ENCODE data around the gene MBD3L2. TPM values are rescaled to one million over a fixed set of nuclear protein-coding genes. Genes with fewer than 3 reads are reported as not detected.
"Not testable (repeated sequence)": the region's sequence is repeated elsewhere in the genome, so short reads cannot be mapped to it uniquely, and the experiment has no call there.

Gene MBD3L2
- total and polyA plus RNA-seq, 9 of the 15 experiments (the other 6 are each of a cell fraction or from before 2014, with no cell fraction given) = not detected

- 3% methylated on average over 2 of the region's 5 CpGs for WGBS (ENCODE audit: insufficient coverage, low coverage, missing lambda C conversion rate)
- in situ Hi-C loops (cut with MboI) = not testable (repeated sequence)
Measured at GRCh38 chr19:7051421-7051820, 2.3 kb downstream of the MBD3L2 start.

GRCh38 chr19:7052896-7053295, 3.8 kb downstream of the MBD3L2 start:
- H3K4me2 ChIP-seq (ENCODE audit: insufficient read depth, low read length); H3K9ac ChIP-seq (ENCODE audit: insufficient read depth in 1 of 2, low read depth in 2 of 2, low read length in 2 of 2); H2AFZ ChIP-seq (ENCODE audit: low read depth, low read length); H3K4me3 ChIP-seq; H3K36me3 ChIP-seq (ENCODE audit: control insufficient read depth, insufficient read depth, low read length); H3K4me1 ChIP-seq (replicated peaks in 1 of 2; ENCODE audit: control insufficient read depth in 2 of 2, insufficient read depth in 2 of 2, low read length in 2 of 2); H3K9me3 ChIP-seq (replicated peaks; ENCODE audit: control insufficient read depth, insufficient read depth, low read depth, low read length); POLR2A ChIA-PET; H3K79me2 ChIP-seq (ENCODE audit: control insufficient read depth, insufficient read depth, low read length); intact Hi-C loops (cut with micrococcal nuclease); CTCF ChIA-PET (ENCODE audit: low intra/inter-chr PET ratio); FAIRE-seq; in situ Hi-C loops (cut with MboI); H3K27ac ChIP-seq (ENCODE audit: extremely low read depth, low read depth, low read length); DNase-seq (ENCODE audit: extremely low read depth in 1 of 4, low spot score in 3 of 4); ATAC-seq; H3K27me3 ChIP-seq (ENCODE audit: control insufficient read depth in 2 of 2, insufficient read depth in 2 of 2, low read length in 2 of 2); H3K9me1 ChIP-seq (ENCODE audit: control insufficient read depth, insufficient read depth, low read length); H4K20me1 ChIP-seq (replicated peaks; ENCODE audit: control insufficient read depth, insufficient read depth, low read length); BruUV-seq (replicated peaks): not testable (repeated sequence)
- 23% methylated on average over 7 of the region's 7 CpGs for WGBS (ENCODE audit: insufficient coverage, low coverage, missing lambda C conversion rate)

More at GRCh38 chr19:7051421-7051820, 2.3 kb downstream of the MBD3L2 start:
- intact Hi-C loops (cut with micrococcal nuclease); DNase-seq (ENCODE audit: extremely low read depth in 1 of 4, low spot score in 3 of 4); H3K27ac ChIP-seq (ENCODE audit: extremely low read depth, low read depth, low read length); BruUV-seq (replicated peaks); FAIRE-seq; H3K4me3 ChIP-seq; POLR2A ChIA-PET; H3K79me2 ChIP-seq (ENCODE audit: control insufficient read depth, insufficient read depth, low read length); H4K20me1 ChIP-seq (replicated peaks; ENCODE audit: control insufficient read depth, insufficient read depth, low read length); H3K27me3 ChIP-seq (ENCODE audit: control insufficient read depth in 2 of 2, insufficient read depth in 2 of 2, low read length in 2 of 2); H3K36me3 ChIP-seq (ENCODE audit: control insufficient read depth, insufficient read depth, low read length); CTCF ChIA-PET (ENCODE audit: low intra/inter-chr PET ratio); H3K4me2 ChIP-seq (ENCODE audit: insufficient read depth, low read length); ATAC-seq; H3K9ac ChIP-seq (ENCODE audit: insufficient read depth in 1 of 2, low read depth in 2 of 2, low read length in 2 of 2); H3K9me3 ChIP-seq (replicated peaks; ENCODE audit: control insufficient read depth, insufficient read depth, low read depth, low read length); H3K4me1 ChIP-seq (replicated peaks in 1 of 2; ENCODE audit: control insufficient read depth in 2 of 2, insufficient read depth in 2 of 2, low read length in 2 of 2); H2AFZ ChIP-seq (ENCODE audit: low read depth, low read length); H3K9me1 ChIP-seq (ENCODE audit: control insufficient read depth, insufficient read depth, low read length): not testable (repeated sequence)

DNA sequence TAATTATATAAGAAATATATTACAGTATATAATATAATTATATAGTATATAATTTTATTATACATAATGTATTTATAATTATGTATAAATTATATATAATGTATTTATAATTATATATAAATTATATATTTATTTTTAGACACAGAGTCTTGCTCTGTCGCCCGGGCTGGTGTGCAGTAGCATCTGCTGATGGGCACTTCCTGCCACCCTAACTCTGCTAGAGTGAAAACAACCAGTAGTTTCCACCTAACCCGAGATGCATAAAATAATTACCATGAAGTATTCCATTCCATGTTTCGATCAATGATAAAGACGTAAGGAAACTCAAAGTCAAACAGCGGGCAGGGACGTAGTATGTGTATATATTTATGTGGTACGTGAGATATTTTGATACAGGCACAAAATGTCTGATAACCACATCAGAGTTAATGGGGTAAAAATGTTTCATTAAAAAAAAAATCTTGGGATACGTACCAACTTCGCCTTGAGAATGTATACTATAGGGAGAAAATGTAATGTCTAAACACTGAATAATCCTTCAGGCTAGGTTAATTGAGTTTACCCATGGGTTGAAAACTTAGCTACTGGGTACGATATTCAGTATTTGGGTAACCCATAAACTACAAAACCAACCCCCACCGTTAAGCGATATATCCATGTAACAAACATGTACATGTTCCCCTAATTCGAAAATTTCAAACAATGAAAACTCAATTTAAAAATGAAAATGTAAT, 5.7 kb downstream of the MBD3L2 start:
- H4K20me1 ChIP-seq (replicated peaks; ENCODE audit: control insufficient read depth, insufficient read depth, low read length); BruUV-seq (replicated peaks); H3K4me3 ChIP-seq; CTCF ChIA-PET (ENCODE audit: low intra/inter-chr PET ratio); H3K79me2 ChIP-seq (ENCODE audit: control insufficient read depth, insufficient read depth, low read length); in situ Hi-C loops (cut with MboI); DNase-seq (ENCODE audit: extremely low read depth in 1 of 4, low spot score in 3 of 4); intact Hi-C loops (cut with micrococcal nuclease); FAIRE-seq; ATAC-seq; H3K9me3 ChIP-seq (replicated peaks; ENCODE audit: control insufficient read depth, insufficient read depth, low read depth, low read length); H3K9ac ChIP-seq (ENCODE audit: insufficient read depth in 1 of 2, low read depth in 2 of 2, low read length in 2 of 2); H3K4me1 ChIP-seq (replicated peaks in 1 of 2; ENCODE audit: control insufficient read depth in 2 of 2, insufficient read depth in 2 of 2, low read length in 2 of 2); H3K9me1 ChIP-seq (ENCODE audit: control insufficient read depth, insufficient read depth, low read length); H2AFZ ChIP-seq (ENCODE audit: low read depth, low read length); H3K4me2 ChIP-seq (ENCODE audit: insufficient read depth, low read length); H3K27me3 ChIP-seq (ENCODE audit: control insufficient read depth in 2 of 2, insufficient read depth in 2 of 2, low read length in 2 of 2); H3K27ac ChIP-seq (ENCODE audit: extremely low read depth, low read depth, low read length); H3K36me3 ChIP-seq (ENCODE audit: control insufficient read depth, insufficient read depth, low read length); POLR2A ChIA-PET: not testable (repeated sequence)
- 36% methylated on average over 12 of the region's 14 CpGs for WGBS (ENCODE audit: insufficient coverage, low coverage, missing lambda C conversion rate)
